Measurements from ENCODE around the gene ATP8A2. TPM values are rescaled to one million over a fixed set of nuclear protein-coding genes. Genes with fewer than 3 reads are reported as not detected.

The ATP8A2 gene
- total and polyA plus RNA-seq, 9 of the 15 experiments (the other 6 are each of a cell fraction or from before 2014, with no cell fraction given), result under 0.01 to 0.33 (median 0.06) TPM; not detected in 4

GRCh38 chr13:25391932-25392331 is 20.2 kb downstream of the ATP8A2 start (continued):
- TF ChIP-seq MGA (IDR thresholded peaks at IDR 0.05), result 0 out of 2 replicates have a peak, but pooled peaks have one; percentile 22
- no peak for TF ChIP-seq THRB (CRISPR knock-in tag; conservative IDR thresholded peaks at IDR 0.05)
- no peak for TF ChIP-seq HEY1 (CRISPR knock-in tag; IDR thresholded peaks at IDR 0.05; ENCODE audit: borderline replicate concordance)
- TF ChIP-seq HMBOX1 (IDR thresholded peaks at IDR 0.05), result 0 out of 2 replicates have a peak, but pooled peaks have one; percentile 27

Measured in K562 (cell line).